ENCODE measurements around the gene HSBP1. TPM values are rescaled to one million over a fixed set of nuclear protein-coding genes. Genes with fewer than 3 reads are reported as not detected.

The HSBP1 gene
- total RNA-seq, 1 donor from 2014 or later, result 75.6 TPM

- DNase-seq (ENCODE audit: low spot score) (no peak), ATAC-seq (no peak)
- intact Hi-C loops (cut with DNase I), result no loop called here
Observed at GRCh38 chr16:83859265-83859664, 51.5 kb downstream of the HSBP1 start.

- no peak for ATAC-seq
- intact Hi-C loops (cut with DNase I), result no loop called here
- no peak for DNase-seq (ENCODE audit: low spot score)
Observed at GRCh38 chr16:83862661-83863060, 54.9 kb downstream of the HSBP1 start.

- DNase-seq (ENCODE audit: low spot score) (no peak), ATAC-seq (no peak)
- intact Hi-C loops (cut with DNase I), result no loop called here
Observed at GRCh38 chr16:83863682-83864081, 55.9 kb downstream of the HSBP1 start.

Other genes starting within 250 kb of the HSBP1 start
- gene MLYCD, start 91.1 kb downstream of the HSBP1 start, total RNA-seq, result 8.2 TPM
- 11.5 TPM for gene OSGIN1, start 145.3 kb downstream of the HSBP1 start, total RNA-seq
- 0.80 TPM for gene NECAB2, start 160.3 kb downstream of the HSBP1 start, total RNA-seq
- not detected for gene SLC38A8, start 234.8 kb downstream of the HSBP1 start, total RNA-seq

All from sciatic nerve (tissue), 2 donors.